CMK (cell line): ENCODE results near the gene PLPP3.

Experiments
- DNase-seq: peaks from one replicate; pipeline ENCODE4 v3.0.0-alpha.2; 2010; ENCODE audit warnings: low read depth

The PLPP3 gene

DNA sequence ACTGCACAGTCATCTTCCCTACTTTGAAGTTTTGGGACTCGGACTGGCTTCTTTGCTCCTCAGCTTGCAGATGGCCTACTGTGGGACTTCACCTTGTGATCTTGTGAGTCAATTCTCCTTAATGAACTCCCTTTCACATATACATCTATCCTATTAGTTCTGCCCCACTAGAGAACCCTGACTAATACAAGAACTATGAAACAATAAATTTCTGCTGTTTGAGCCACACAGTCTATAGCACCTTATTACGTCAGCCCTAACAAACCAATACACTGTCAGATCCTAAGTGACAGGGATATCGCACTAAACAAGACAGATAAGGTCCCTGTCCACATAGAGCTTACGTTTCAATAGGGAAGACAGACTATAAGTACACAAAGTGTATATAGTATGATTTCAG lies 120.1 kb downstream of the PLPP3 start:
- no peak for DNase-seq

- no peak for DNase-seq
These were observed 121.5 kb downstream of the PLPP3 start for GRCh38 chr1:56457756-56458375.

GRCh38 chr1:56456435-56457101 lies 122.8 kb downstream of the PLPP3 start:
- no peak for DNase-seq

DNA sequence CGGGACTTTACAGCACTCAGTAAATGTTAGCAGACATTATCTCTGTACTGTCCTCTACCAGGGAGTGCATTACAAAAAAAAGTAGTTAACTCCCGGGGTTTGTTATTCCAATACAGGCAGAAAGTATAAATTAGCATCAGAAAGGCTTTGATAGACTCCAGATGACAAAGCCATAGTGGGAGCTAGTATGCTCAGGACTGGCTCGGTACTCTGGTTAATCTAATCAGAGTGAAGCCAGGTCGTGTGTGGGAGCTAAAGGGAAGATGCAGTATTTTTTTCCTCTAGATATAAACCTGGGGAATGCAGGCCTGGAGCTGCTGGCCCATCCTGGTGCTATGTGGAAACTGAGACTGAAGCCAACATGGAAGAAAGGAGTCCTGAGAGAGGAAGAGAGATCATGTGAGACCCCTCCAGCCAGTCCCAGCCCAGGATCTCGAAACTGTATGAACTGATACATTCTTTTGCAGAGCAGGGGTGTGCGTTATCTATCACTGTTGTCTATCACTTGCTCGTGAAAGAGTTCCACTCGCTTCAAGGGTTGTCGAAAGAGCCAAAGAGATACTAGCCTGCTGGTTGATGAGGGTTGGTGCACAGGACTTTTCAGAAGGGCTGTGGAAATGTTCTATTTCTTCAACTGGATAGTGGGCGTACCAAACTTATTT lies 125.8 kb downstream of the PLPP3 start:
- no peak for DNase-seq

DNA sequence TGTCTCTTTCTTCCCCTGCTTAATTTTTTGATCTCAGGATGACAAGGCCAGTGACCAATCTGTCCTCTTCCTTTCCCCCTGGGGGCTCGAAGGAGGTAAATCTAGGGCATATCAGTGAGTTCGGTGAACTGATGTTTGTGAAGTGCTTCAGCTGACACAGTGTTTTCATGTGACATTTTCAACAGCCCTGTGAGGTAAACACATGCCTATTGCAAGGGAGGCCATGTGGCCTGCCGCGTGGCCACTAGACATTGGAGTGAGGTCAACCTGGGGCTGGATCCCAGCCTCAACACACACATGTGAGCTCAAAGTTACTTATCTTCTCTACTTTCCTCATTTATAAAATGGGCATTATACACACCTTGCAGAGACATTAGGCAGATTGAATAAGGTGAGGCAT lies 126.3 kb downstream of the PLPP3 start:
- DNase-seq: no peak

- no peak for DNase-seq
These were observed 127.0 kb downstream of the PLPP3 start for GRCh38 chr1:56452027-56453011.

DNA sequence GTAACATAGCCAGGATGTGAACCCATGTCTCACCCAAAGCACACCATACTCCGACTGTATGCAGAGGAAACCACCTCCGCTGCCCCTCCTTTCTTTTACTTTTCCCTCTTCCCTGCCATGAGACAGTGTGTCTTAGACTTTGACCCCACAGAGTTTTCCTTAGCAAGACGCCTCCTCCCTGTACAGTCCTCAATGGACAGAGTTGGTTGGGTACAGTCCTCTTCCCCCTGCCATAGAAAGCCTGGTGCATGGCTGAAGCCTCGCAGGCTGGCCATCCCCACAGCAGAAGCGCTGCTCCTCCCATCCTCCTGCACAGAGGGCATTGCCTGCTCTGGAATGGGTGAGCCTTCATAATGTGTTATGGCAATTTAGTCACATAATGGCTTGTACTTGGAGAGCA lies 127.9 kb downstream of the PLPP3 start:
- DNase-seq: no peak

GRCh38 chr1:56450004-56450666 lies 129.2 kb downstream of the PLPP3 start:
- no peak for DNase-seq

DNA sequence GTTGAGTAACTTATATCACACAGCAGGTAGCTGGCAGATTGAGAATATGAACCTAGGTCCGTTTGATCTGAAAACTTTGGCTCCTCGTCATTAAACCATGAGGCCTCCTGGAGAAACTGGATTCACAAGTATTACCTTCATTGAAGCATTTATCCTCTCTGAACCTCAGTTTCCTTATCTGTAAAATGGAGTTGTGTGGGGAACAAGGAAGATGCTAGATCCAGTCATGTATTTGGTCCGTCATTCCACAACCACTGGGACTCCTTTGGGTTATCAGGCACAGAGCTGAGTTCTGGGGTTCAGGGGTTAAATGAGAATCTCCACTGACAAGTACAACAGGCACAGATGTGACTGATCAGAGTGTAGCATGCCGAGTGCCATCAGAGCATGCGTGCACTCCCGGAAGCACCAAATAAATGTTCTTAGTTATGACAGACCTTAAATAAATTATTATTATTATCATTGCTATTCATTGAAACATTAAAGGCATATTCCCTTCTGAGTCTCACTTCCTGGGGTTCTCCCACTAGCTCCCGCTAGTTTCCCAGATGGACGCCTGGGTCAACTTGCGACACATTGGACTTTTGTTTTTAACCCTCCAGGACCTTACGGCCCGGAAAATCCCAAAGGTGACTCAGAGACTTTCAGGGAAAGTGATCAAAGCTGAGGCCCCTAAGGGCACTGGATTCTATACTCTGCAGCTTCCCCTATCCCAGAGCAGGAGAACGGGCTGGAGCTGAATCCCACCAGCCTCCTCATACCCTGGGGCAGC lies 130.6 kb downstream of the PLPP3 start:
- DNase-seq: no peak

DNA sequence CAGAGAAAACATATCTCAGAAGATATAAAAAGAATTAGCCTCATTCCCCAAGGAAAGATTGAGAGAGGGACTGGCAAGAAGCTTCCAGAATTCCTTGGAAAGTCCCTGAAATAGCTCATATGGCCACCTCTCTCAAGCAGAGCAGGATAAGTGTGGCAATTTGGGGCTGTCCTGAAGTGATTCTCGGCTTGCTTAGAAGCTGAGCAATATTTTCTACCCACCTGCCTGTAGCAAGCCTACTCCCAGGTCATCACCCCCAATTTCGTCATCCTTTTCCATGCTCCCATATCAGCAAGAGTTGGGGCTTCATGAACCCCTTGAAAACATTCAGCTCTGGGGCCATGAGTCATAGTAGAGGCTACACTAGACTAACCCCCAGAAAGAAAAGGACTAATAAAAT lies 131.5 kb downstream of the PLPP3 start:
- DNase-seq: no peak

GRCh38 chr1:56446531-56447098 lies 132.7 kb downstream of the PLPP3 start:
- DNase-seq: no peak

DNA sequence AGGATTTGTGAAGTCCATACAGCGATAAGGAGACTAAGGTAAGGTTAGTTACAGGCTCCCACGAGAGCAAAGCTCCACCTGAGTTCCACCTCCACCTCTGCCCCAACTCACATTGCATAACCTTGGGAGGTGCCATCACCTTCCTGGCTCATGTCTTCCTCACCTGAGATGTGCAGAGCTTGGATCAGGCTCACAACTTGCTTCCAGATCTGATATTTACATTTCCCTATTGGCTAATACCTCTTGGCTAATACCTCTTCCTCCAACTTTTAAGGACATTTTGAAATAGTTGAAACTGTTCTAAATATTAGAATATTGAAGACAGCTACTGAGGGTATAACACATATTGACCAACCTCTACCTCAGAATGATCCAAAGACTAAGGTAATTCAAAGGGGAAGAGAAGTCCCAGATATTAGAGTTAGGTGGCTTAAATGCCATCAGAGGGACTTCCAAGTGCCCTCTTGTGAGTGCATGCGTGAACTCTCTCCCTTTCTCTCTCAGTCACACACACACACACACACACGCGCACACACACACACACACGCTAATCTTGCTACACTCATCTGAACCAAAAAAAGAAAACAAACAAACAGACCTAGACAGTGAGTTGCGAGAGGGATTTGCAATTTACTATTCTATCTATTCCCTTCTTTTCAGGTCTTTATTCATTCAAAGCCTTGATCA lies 134.3 kb downstream of the PLPP3 start:
- DNase-seq: no peak
